NCI-H187 treated with DMSO at 0.1 percent for 48 hours (cell line): ENCODE measurements around the gene OR52E8.

Experiments
- DNase-seq: peaks from one replicate; lab custom pipeline; 2025; lab: John Stamatoyannopoulos, UW

The OR52E8 gene

DNA sequence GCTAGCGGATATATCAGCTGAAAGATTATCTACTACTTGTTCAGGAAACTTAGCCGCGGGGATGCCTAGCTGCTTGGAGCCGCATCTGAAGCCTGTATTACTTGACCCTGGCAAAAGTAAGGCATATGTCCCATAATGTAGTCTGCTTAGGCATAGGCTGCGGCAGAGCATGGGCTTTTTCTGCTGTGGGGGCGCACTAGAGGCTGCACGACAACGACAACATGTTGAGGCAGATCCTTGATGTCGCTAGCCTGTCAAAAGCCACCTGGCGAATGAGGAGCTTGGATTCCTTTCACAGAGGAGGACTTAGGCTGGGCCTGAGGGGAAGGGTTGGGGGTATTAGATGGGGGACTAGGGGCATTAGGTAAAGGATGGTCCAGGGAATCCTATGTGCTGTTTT lies 49.9 kb downstream of the OR52E8 start:
- DNase-seq: no peak
